ENCODE results near the gene DAND5. TPM values are rescaled to one million over a fixed set of nuclear protein-coding genes. Genes with fewer than 3 reads are reported as not detected.
A peak's percentile ranks its signal among the peaks of the same experiment; 100 is the strongest.

The DAND5 gene
- total and polyA plus RNA-seq, 12 donors = 0.27 to 2.3 (median 0.92) TPM

DNA sequence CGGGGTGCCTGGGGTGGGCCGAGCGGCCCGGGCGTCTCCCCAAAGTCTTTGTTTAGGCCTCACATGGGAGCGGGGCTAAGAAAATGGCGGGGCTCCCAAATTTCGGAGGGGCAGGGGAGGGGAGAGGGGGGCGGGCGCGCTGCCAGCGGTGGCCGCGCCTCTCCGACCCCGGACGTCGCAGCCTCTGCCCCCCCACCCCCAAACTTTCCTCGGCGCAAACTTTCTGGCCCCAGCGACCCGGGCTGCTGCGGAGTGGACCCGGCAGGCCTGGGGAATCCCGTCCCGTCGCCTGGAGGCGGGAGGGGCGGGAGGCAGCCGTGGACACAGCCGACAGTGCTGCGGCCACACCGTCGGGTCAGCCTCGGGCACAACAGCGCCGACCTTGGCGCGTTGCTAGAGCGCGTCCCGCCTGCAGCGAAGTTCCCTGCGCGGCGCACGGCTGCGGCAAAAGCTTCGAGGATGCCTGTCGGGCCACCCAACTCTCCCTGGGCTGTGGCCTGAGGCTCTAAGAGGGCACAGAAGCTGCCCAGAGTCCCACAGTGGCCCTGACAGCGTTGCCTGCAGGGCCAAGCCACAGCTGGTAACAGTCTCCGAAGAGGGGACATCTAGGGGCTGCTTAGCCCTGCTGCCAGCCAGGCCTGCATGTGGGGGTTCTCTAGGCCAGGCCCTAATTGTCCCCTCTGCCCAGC, 27.2 kb downstream of the DAND5 start:
- WGBS, 4 donors = 0 to 50% (median 6%) methylated on average over 2 to 52 of the region's 52 CpGs
- DNase-seq = peak in 6 of 7 donors; percentile 51 to 70 (median 62)
- intact Hi-C loops (cut with DNase I) = loop anchor here in 1 of 2 donors (2.0 kb wide), 1 partner anchor 14 kb away; no protein-coding TSS in a partner anchor
- Histone ChIP-seq H3K27me3 (no peaks in the 10 kb centered on the region), H3K36me3 (replicated peaks in 1 of 2) (no peaks in the 10 kb centered on the region), H3K27ac (peak overlapping the region in 4 of 5 donors; percentile 31 to 92 (median 65)), H3K9me3 (replicated peaks in 1 of 3) (no peaks in the 10 kb centered on the region), H3K4me3 (peak overlapping the region in 3 of 4 donors; percentile 33 to 65 (median 36)), H3K4me1 (replicated peaks in 1 of 2) (peaks cover 8% of the 10 kb centered on the region in 2 donors)
- TF ChIP-seq, protein P1, sequence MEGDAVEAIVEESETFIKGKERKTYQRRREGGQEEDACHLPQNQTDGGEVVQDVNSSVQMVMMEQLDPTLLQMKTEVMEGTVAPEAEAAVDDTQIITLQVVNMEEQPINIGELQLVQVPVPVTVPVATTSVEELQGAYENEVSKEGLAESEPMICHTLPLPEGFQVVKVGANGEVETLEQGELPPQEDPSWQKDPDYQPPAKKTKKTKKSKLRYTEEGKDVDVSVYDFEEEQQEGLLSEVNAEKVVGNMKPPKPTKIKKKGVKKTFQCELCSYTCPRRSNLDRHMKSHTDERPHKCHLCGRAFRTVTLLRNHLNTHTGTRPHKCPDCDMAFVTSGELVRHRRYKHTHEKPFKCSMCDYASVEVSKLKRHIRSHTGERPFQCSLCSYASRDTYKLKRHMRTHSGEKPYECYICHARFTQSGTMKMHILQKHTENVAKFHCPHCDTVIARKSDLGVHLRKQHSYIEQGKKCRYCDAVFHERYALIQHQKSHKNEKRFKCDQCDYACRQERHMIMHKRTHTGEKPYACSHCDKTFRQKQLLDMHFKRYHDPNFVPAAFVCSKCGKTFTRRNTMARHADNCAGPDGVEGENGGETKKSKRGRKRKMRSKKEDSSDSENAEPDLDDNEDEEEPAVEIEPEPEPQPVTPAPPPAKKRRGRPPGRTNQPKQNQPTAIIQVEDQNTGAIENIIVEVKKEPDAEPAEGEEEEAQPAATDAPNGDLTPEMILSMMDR (IDR thresholded peaks at IDR 0.05) = no peak
- TF ChIP-seq POLR2A (IDR thresholded peaks at IDR 0.05) = no peak

DNA sequence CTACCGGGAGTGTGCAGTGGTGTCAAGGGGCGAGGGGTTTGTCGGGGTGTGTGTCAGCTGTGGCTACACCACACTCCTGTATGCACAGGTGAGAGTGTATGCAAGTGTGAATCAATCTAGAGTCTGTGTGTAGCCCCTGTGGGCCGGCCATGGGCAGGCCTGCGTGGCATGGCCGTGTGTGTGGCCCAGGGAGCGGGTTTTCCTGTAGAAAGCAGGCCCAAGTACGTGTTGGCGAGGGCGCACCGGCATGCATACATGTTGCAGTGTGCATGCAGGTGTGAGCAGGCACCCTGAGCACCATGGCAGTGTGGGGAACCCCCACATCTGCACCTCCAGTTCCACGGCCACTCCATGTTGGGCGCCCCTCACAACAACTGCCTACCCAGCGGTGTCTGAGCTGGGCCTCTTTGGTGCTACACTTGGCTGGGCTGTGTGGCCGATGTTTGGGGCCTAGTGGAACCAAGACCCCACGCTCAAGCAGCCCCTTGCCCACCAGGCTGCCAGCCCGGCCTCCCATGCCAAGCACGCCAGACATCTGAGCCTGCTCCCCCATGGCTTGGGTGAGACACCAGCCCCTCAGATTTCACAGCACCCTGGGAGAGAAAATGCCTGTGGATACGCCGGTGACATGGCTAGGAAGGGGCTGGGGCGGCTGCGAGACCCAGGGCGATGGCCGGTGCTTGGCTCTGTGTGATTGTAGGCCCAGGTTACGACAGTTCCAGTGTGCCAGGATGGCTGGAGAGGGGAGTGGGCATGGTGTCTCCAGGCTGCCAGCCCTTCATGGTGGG, 28.0 kb downstream of the DAND5 start:
- Histone ChIP-seq H3K9me3 (replicated peaks in 1 of 3) (no peaks in the 10 kb centered on the region), H3K4me3 (peak overlapping the region in 1 of 4 donors; percentile 65), H3K36me3 (replicated peaks in 1 of 2) (no peaks in the 10 kb centered on the region), H3K4me1 (replicated peaks in 1 of 2) (peaks cover 8 to 9% of the 10 kb centered on the region in 2 donors), H3K27ac (peak overlapping the region in 1 of 5 donors; percentile 92), H3K27me3 (no peaks in the 10 kb centered on the region)
- intact Hi-C loops (cut with DNase I) = loop anchor here in 1 of 2 donors (2.0 kb wide), 1 partner anchor 13 kb away; no protein-coding TSS in a partner anchor
- no peak for TF ChIP-seq POLR2A (IDR thresholded peaks at IDR 0.05)
- TF ChIP-seq, protein P1 (IDR thresholded peaks at IDR 0.05) = no peak
- WGBS, 4 donors = 87 to 97% (median 91%) methylated on average over 3 to 25 of the region's 25 CpGs
- no peak for DNase-seq

DNA sequence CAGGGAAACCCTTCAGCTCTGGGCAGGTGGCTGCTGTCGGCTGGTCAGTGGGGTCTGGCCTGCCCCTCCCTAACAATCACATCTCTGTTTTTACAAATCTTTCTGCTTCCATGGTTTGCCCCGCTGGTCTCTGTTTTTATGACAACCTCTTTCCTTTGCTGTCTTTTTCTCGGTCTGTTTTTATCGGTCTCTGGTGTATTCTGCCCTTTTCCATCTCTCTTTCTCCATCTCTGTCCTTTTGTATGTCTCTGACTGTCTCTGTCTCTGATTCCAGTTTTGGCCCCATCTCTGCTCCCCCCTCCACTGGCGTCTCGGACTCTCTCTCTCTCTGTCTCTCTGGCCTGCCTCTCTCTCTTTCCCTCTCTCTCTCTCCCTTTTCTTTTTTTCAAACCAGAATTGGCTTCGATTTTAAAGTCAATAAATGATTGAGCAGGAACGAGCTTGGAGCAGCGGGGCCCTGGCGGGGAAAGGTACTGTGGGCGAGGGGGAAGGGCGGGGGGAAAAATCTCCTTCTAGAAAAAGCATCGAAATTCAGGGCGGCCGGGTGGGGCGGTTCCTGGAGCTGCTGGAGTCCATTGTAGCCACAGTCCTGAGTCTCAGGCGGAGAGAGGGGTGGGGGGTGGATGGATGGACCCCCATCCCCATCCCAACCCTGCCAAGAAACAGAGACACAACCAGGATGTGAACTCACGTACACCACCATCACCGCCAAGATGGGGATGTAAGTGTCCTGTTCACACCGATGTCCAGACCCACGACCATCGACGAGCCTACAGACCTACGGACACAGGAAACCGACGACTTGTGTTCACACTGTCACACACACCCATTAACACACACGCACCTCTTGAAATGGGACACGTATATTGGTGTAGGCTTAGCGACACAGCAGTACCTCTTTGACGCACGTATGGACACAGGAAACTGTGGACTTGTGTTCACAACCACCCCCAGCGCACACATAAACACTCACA, 28.9 kb downstream of the DAND5 start:
- Histone ChIP-seq H3K4me1 (replicated peaks in 1 of 2) (peaks cover 8 to 13% of the 10 kb centered on the region in 2 donors), H3K27me3 (no peaks in the 10 kb centered on the region), H3K36me3 (replicated peaks in 1 of 2) (no peaks in the 10 kb centered on the region), H3K27ac (no peak overlapping the region), H3K4me3 (no peak overlapping the region), H3K9me3 (replicated peaks in 1 of 3) (no peaks in the 10 kb centered on the region)
- WGBS, 4 donors = 88 to 92% (median 90%) methylated on average over 31 to 32 of the region's 32 CpGs
- DNase-seq = no peak
- no peak for TF ChIP-seq POLR2A (IDR thresholded peaks at IDR 0.05)
- TF ChIP-seq, protein P1 (IDR thresholded peaks at IDR 0.05) = no peak
- intact Hi-C loops (cut with DNase I) = loop anchor here in 1 of 2 donors (2.0 kb wide), 1 partner anchor 13 kb away; no protein-coding TSS in a partner anchor
